SK-N-SH (cell line): ENCODE results near the gene VPS35L. TPM values are rescaled to one million over a fixed set of nuclear protein-coding genes. Genes with fewer than 3 reads are reported as not detected.

Experiments used
- CTCF ChIA-PET: fragments of 300-600, 350-600 bp; formaldehyde crosslinking; extraction: SDS; loops from one replicate; lab custom pipeline; 2021; lab: Yijun Ruan, JAX
- POLR2A ChIA-PET: fragments of 350-600 bp; sonication (Branson Sonifier 250); formaldehyde crosslinking; extraction: SDS; loops from one replicate; lab custom pipeline; 2020; ENCODE audit warnings: antibody characterized with exemption, inconsistent platforms; lab: Yijun Ruan, JAX
- DNase-seq: peaks from one replicate; pipeline ENCODE4 v3.0.0; 2012
- H2AFZ ChIP-seq: fragments of 200-600 bp; sonication (generic); 2 replicates; pipeline ENCODE4 v1.8.1; 2016; ENCODE audit warnings: antibody characterized with exemption, mild to moderate bottlenecking, low read depth
- H3F3A ChIP-seq: fragments of 200-600 bp; sonication (generic); replicated peaks from 2 replicates; pipeline ENCODE3; 2016; ENCODE audit warnings: antibody characterized with exemption, mild to moderate bottlenecking; ENCODE audit not compliant: insufficient read depth
- H3K27ac ChIP-seq, 2 experiments: fragments of 200-500 bp in 1 of 2; fragments of 200-600 bp in 1 of 2; sonication (Bioruptor generic) in 1 of 2; sonication (generic), shearing (Covaris generic) in 1 of 2; 2 replicates each; pipeline versions ENCODE4 v1.5.1 to v1.6.1; 2014 to 2016; ENCODE audit warnings: low read depth in 2 of 2, inconsistent platforms in 1 of 2, low read length in 1 of 2, mild to moderate bottlenecking in 1 of 2, mixed read lengths in 1 of 2
- H3K27me3 ChIP-seq: fragments of 200-600 bp; sonication (generic), shearing (Covaris generic); 2 replicates; pipeline ENCODE4 v1.6.1; 2016; ENCODE audit warnings: mixed run types; ENCODE audit not compliant: insufficient read depth
- H3K36me3 ChIP-seq, 2 experiments: fragments of 200-500 bp in 1 of 2; fragments of 200-600 bp in 1 of 2; sonication (Bioruptor generic) in 1 of 2; sonication (generic) in 1 of 2; replicated peaks in 1 of 2; 2 replicates each; pipeline versions ENCODE3 to v1.5.1; 2014 to 2016; ENCODE audit warnings: low read length in 1 of 2, mild to moderate bottlenecking in 1 of 2; ENCODE audit not compliant: insufficient read depth in 2 of 2, control insufficient read depth in 1 of 2
- H3K4me1 ChIP-seq, 2 experiments: fragments of 200-500 bp in 1 of 2; fragments of 200-600 bp in 1 of 2; sonication (Bioruptor generic) in 1 of 2; sonication (generic), shearing (Covaris generic) in 1 of 2; 2 replicates each; pipeline versions ENCODE4 v1.5.1 to v1.6.1; 2014 to 2016; ENCODE audit warnings: low read depth in 1 of 2, low read length in 1 of 2, mixed run types in 1 of 2; ENCODE audit not compliant: insufficient read depth in 2 of 2, control insufficient read depth in 1 of 2
- H3K4me2 ChIP-seq: fragments of 200-600 bp; sonication (generic), shearing (Covaris generic); 2 replicates; pipeline ENCODE4 v1.6.1; 2017; ENCODE audit warnings: mixed run types
- H3K4me3 ChIP-seq, 2 experiments: fragments of 200-500 bp in 1 of 2; fragments of 200-600 bp in 1 of 2; sonication (Bioruptor generic) in 1 of 2; sonication (generic), shearing (Covaris generic) in 1 of 2; 2 replicates each; pipeline versions ENCODE4 v1.5.1 to v1.8.1; 2014 to 2016; ENCODE audit warnings: low read depth in 2 of 2, inconsistent platforms in 1 of 2, low read length in 1 of 2, mild to moderate bottlenecking in 1 of 2, mixed read lengths in 1 of 2, moderate library complexity in 1 of 2
- H3K79me2 ChIP-seq: fragments of 200-600 bp; sonication (generic); 2 replicates; pipeline ENCODE4 v1.8.1; 2017; ENCODE audit warnings: mild to moderate bottlenecking; ENCODE audit not compliant: insufficient read depth
- H3K9ac ChIP-seq: fragments of 200-600 bp; sonication (generic); 2 replicates; pipeline ENCODE4 v1.6.1; 2017; ENCODE audit warnings: mixed run types
- H3K9me2 ChIP-seq: fragments of 200-600 bp; sonication (generic); 2 replicates; pipeline ENCODE4 v1.6.1; 2017; ENCODE audit warnings: mixed run types
- H3K9me3 ChIP-seq: fragments of 200-600 bp; sonication (generic); 2 replicates; pipeline ENCODE4 v1.6.1; 2017; ENCODE audit warnings: mixed run types, mild to moderate bottlenecking, moderate library complexity
- H4K20me1 ChIP-seq: fragments of 200-600 bp; sonication (generic); 2 replicates; pipeline ENCODE4 v1.6.1; 2017; ENCODE audit warnings: mild to moderate bottlenecking, mixed run types; ENCODE audit not compliant: insufficient read depth
- CHD2 ChIP-seq: fragments of 150-350 bp; IDR thresholded peaks from 2 replicates; pipeline ENCODE4 v1.6.1; 2018; ENCODE audit warnings: low read length; ENCODE audit not compliant: partially characterized antibody
- CTCF ChIP-seq: fragments of 200-600 bp; sonication (generic); IDR thresholded peaks from 2 replicates; pipeline ENCODE4 v1.6.1; 2017; ENCODE audit warnings: antibody characterized with exemption, mild to moderate bottlenecking, moderate library complexity
- EP300 ChIP-seq, 2 experiments: IDR thresholded peaks; 2 replicates each; pipeline versions ENCODE4 v1.4.0 to v1.6.1; 2012; ENCODE audit warnings: borderline replicate concordance in 1 of 2, low read depth in 1 of 2, low read length in 1 of 2
- FOSL2 ChIP-seq: IDR thresholded peaks from 2 replicates; pipeline ENCODE4 v1.4.0; 2012; ENCODE audit warnings: low read depth, mild to moderate bottlenecking, moderate library complexity, borderline replicate concordance
- IRF3 ChIP-seq: fragments of 150-350 bp; IDR thresholded peaks from 2 replicates; pipeline ENCODE4 v1.6.1; 2016; ENCODE audit warnings: mild to moderate bottlenecking, low read depth, low read length
- JUND ChIP-seq: IDR thresholded peaks from 2 replicates; pipeline ENCODE4 v1.4.0; 2012
- MXI1 ChIP-seq: IDR thresholded peaks from 2 replicates; pipeline ENCODE4 v1.6.1; 2012; ENCODE audit warnings: mild to moderate bottlenecking, low read depth, low read length, improper control_type of control experiment
- NFIC ChIP-seq: IDR thresholded peaks from 2 replicates; pipeline ENCODE4 v1.4.0; 2012; ENCODE audit warnings: borderline replicate concordance
- NRF1 ChIP-seq: IDR thresholded peaks from 2 replicates; pipeline ENCODE4 v1.6.1; 2012; ENCODE audit warnings: low read depth, mild to moderate bottlenecking, low read length
- PBX3 ChIP-seq: IDR thresholded peaks from 2 replicates; pipeline ENCODE4; 2012
- RCOR1 ChIP-seq: fragments of 150-350 bp; IDR thresholded peaks from 2 replicates; pipeline ENCODE4 v1.6.1; 2017; ENCODE audit warnings: antibody characterized with exemption, low read length
- REST ChIP-seq: IDR thresholded peaks from 2 replicates; pipeline ENCODE4 v1.6.1; 2012; ENCODE audit warnings: mild to moderate bottlenecking, low read depth, low read length, moderate library complexity
- SIN3A ChIP-seq: IDR thresholded peaks from 2 replicates; pipeline ENCODE4 v1.6.1; 2012; ENCODE audit warnings: low read depth, mild to moderate bottlenecking, low read length, moderate library complexity, borderline replicate concordance
- TAF1 ChIP-seq: IDR thresholded peaks from 2 replicates; pipeline ENCODE4 v1.6.1; 2012; ENCODE audit warnings: low read depth, mild to moderate bottlenecking, low read length, moderate library complexity, borderline replicate concordance
- TCF12 ChIP-seq: IDR thresholded peaks from 2 replicates; pipeline ENCODE4 v1.4.0; 2012
- TEAD4 ChIP-seq: IDR thresholded peaks from 2 replicates; pipeline ENCODE4 v1.4.0; 2012; ENCODE audit warnings: mild to moderate bottlenecking, borderline replicate concordance; ENCODE audit not compliant: insufficient read depth
- USF1 ChIP-seq: IDR thresholded peaks from 2 replicates; pipeline ENCODE4 v1.4.0; 2012; ENCODE audit warnings: low read depth, borderline replicate concordance
- YY1 ChIP-seq: IDR thresholded peaks from 2 replicates; pipeline ENCODE4 v1.4.0; 2012; ENCODE audit warnings: low read depth, mild to moderate bottlenecking
- ZBTB33 ChIP-seq: IDR thresholded peaks from 2 replicates; pipeline ENCODE4 v1.4.0; 2012; ENCODE audit warnings: low read depth, borderline replicate concordance
- WGBS: methylation state at CpG from one replicate; pipeline ENCODE4 v1.1.6; 2017; ENCODE audit warnings: low lambda C conversion rate; 5-methylcytosine and 5-hydroxymethylcytosine counted together
- polyA plus RNA-seq, 3 experiments: library from polyadenylated mRNA; depleted of rRNA; stranded (reverse); fragments of >200 nt; gene quantifications; 2 replicates each; pipeline ENCODE4 v1.2.3, GENCODE V29; 2012

The VPS35L gene
- polyA plus RNA-seq, 1 of the 3 experiments (the other 2 are of a cell fraction) = 35.3 TPM

GRCh38 chr16:19542138-19542821, 13.2 kb upstream of the VPS35L start:
- no peak overlapping the region for H2AFZ ChIP-seq
- no peak for DNase-seq
- no peaks in the 10 kb centered on the region for H3K27me3 ChIP-seq
- no peak overlapping the region for H3K9ac ChIP-seq
- WGBS = 97% methylated on average over 3 of the region's 3 CpGs
- H3K79me2 ChIP-seq = no peaks in the 10 kb centered on the region
- TF ChIP-seq CTCF (no peak), CHD2 (no peak), PBX3 (no peak), NRF1 (no peak), EP300 (IDR thresholded peaks at IDR 0.05; ENCODE audit: borderline replicate concordance in 1 of 2, low read depth in 1 of 2, low read length in 1 of 2) (no peak), TEAD4 (no peak), USF1 (no peak), YY1 (no peak), FOSL2 (no peak), RCOR1 (no peak), JUND (no peak), MXI1 (no peak), SIN3A (no peak), NFIC (no peak), TCF12 (no peak), IRF3 (no peak), ZBTB33 (no peak), TAF1 (no peak), REST (no peak)
- H3K27ac ChIP-seq = no peak overlapping the region
- no peaks in the 10 kb centered on the region for H4K20me1 ChIP-seq
- no peaks in the 10 kb centered on the region for H3K9me2 ChIP-seq
- no peak overlapping the region for H3K4me3 ChIP-seq
- ChIA-PET CTCF (interaction anchor here (2.2 kb wide), 1 partner anchor 12 kb away, joined by 8 read pairs; no protein-coding TSS in a partner anchor), POLR2A (no interaction called here)
- peaks cover 47 to 69% of the 10 kb centered on the region in 2 experiments for H3K36me3 ChIP-seq
- no peak overlapping the region for H3K4me2 ChIP-seq
- no peaks in the 10 kb centered on the region for H3K4me1 ChIP-seq
- H3K9me3 ChIP-seq = no peaks in the 10 kb centered on the region
- H3F3A ChIP-seq = peaks cover 5% of the 10 kb centered on the region
